H1 (cell line): Measurements from ENCODE around the gene EGFR. TPM values are rescaled to one million over a fixed set of nuclear protein-coding genes. Genes with fewer than 3 reads are reported as not detected.

Experiments used
- CEBPB ChIP-seq: IDR thresholded peaks from 2 replicates; pipeline ENCODE4 v1.6.1; 2012; ENCODE audit warnings: low read depth, low read length
- EP300 ChIP-seq, 2 experiments: IDR thresholded peaks; 1 replicate in 1 of 2; 2 replicates in 1 of 2; pipeline ENCODE4 v1.6.1; 2011 to 2012; ENCODE audit warnings: low read depth in 2 of 2, low read length in 2 of 2, mild to moderate bottlenecking in 2 of 2, borderline replicate concordance in 1 of 2, inconsistent platforms in 1 of 2, moderate library complexity in 1 of 2
- HDAC6 ChIP-seq: IDR thresholded peaks from one replicate; pipeline ENCODE4 v1.7.1; 2012; ENCODE audit warnings: low read depth, mild to moderate bottlenecking, inconsistent platforms, low read length, moderate library complexity
- MAFK ChIP-seq: IDR thresholded peaks from 2 replicates; pipeline ENCODE4 v1.6.1; 2012; ENCODE audit warnings: low read depth, mild to moderate bottlenecking, improper control_type of control experiment, low read length
- POU5F1 ChIP-seq: IDR thresholded peaks from 2 replicates; pipeline ENCODE4 v1.6.1; 2011; ENCODE audit warnings: low read depth, mild to moderate bottlenecking, low read length, moderate library complexity
- TBP ChIP-seq: IDR thresholded peaks from 2 replicates; pipeline ENCODE4 v1.6.1; 2011; ENCODE audit warnings: low read depth, low read length, improper control_type of control experiment
- polyA plus RNA-seq, 7 experiments: library from polyadenylated mRNA; depleted of rRNA in 3 of 7; stranded (reverse) in 5 of 7; unstranded in 2 of 7; fragments of >200 nt in 5 of 7; fragments of 200-250 nt in 2 of 7; gene quantifications; 1 replicate in 5 of 7; 2 replicates in 1 of 7; 4 replicates in 1 of 7; pipeline versions ENCODE4 v1.2.1 to v1.2.3, GENCODE V29; 2011 to 2013; ENCODE audit warnings: missing spikeins in 2 of 7, mixed read lengths in 2 of 7
- total RNA-seq: library from RNA; stranded (reverse); fragmentation: NEBNext Ultra II Directional; extraction: Animal tissue kit (Norgen Biotek cat#: 25700); gene quantifications from 2 replicates; pipeline ENCODE4 v1.2.1, GENCODE V29; 2021
- TF ChIP-seq, protein P1 (sequence below): IDR thresholded peaks from 2 replicates; pipeline ENCODE4 v1.6.1; 2012; ENCODE audit warnings: inconsistent platforms

EGFR gene
- total and polyA plus RNA-seq, 2 of the 8 experiments (the other 6 are each of a cell fraction or from before 2014, with no cell fraction given) = 1.9 to 5.8 TPM

DNA sequence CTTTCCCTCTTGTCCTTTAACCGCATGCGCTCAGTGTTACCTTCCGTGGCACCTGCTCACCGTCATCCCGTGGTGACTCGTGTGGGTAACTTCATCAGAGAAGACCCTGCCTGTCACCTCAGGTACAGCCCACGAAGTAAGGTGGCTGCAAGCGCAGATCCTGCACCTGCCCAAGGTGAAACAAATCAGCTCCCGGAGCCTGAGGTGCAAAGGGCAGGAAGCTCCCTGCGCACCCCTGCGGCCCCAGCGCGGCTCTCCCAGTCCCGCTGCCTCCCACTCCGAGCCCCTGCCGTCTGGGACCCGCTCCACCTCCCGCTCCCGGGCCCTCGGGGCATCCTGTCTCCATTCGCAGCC lies 235.4 kb downstream of the EGFR start (continued):
- TF ChIP-seq EP300 (IDR thresholded peaks at IDR 0.05; ENCODE audit: borderline replicate concordance in 1 of 2, low read depth in 2 of 2, low read length in 2 of 2) (no peak), HDAC6 (no peak), POU5F1 (no peak), TBP (no peak), MAFK (no peak), CEBPB (no peak)
- TF ChIP-seq, protein P1, sequence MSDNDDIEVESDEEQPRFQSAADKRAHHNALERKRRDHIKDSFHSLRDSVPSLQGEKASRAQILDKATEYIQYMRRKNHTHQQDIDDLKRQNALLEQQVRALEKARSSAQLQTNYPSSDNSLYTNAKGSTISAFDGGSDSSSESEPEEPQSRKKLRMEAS = no peak
